PC-9 (cell line): ENCODE data around the gene COL25A1.

Experiments used
- CTCF ChIP-seq: fragments of 200-600 bp; sonication (generic); conservative IDR thresholded peaks from 2 replicates; pipeline ENCODE4 v1.6.1; 2017; ENCODE audit warnings: mixed run types, antibody characterized with exemption, mild to moderate bottlenecking, moderate library complexity
- EZH2 ChIP-seq: fragments of 200-600 bp; sonication (generic); IDR thresholded peaks from 2 replicates; pipeline ENCODE4 v1.8.0; 2017; ENCODE audit warnings: antibody characterized with exemption, low read depth

- TF ChIP-seq CTCF = no peak
- TF ChIP-seq EZH2 = no peak
Observed at GRCh38 chr4:109218288-109218687, 84.2 kb downstream of the COL25A1 start.
